ENCODE measurements around the gene PKIG. TPM values are rescaled to one million over a fixed set of nuclear protein-coding genes. Genes with fewer than 3 reads are reported as not detected.

The PKIG gene
- total RNA-seq: 0.44 TPM
- 1 to 10 TPM in 3 of 4 donors, under 1 TPM in 1; 0.73 to 1.6 (median 1.1) TPM for polyA plus RNA-seq

GRCh38 chr20:44582311-44583025 lies at the start of gene PKIG:
Gene PKIG (plus strand): TSS chr20:44582579. CDS start chr20:44614557, 31,978 bp downstream.
- H3K36me3 ChIP-seq (ENCODE audit: control insufficient read depth, insufficient read depth, low read length): no peaks in the 10 kb centered on the region
- H3K4me1 ChIP-seq (ENCODE audit: control insufficient read depth, insufficient read depth, low read length, poor library complexity, severe bottlenecking): no peaks in the 10 kb centered on the region
- ATAC-seq (ENCODE audit: low read depth in 2 of 2): no peak
- H3K27me3 Mint-ChIP-seq: no peaks in the 10 kb centered on the region
- H3K4me3 Mint-ChIP-seq: peak within 1 kb of the TSS in 1 of 4 donors; percentile 22
- no peak for DNase-seq
- H3K4me3 ChIP-seq (ENCODE audit: low read depth, low read length): no peak within 1 kb of the TSS
- H3K36me3 Mint-ChIP-seq: no peaks in the 10 kb centered on the region
- peak within 1 kb of the TSS in 1 of 3 donors; percentile 56 for H3K27ac Mint-ChIP-seq
- no peaks in the 10 kb centered on the region for H3K27me3 ChIP-seq (ENCODE audit: control insufficient read depth, insufficient read depth, low read length)
- no peaks in the 10 kb centered on the region for H3K9me3 ChIP-seq (ENCODE audit: control insufficient read depth in 2 of 2, low read length in 2 of 2)
- peaks cover 0 to 4% (median 1%) of the 10 kb centered on the region in 4 donors for H3K4me1 Mint-ChIP-seq
- H3K9me3 Mint-ChIP-seq: no peaks in the 10 kb centered on the region
- H3K27ac ChIP-seq (ENCODE audit: insufficient read depth, low read length, poor library complexity, severe bottlenecking): no peak within 1 kb of the TSS

- H3K27ac Mint-ChIP-seq: no peak overlapping the region
- peaks cover 3% of the 10 kb centered on the region for H3K27me3 ChIP-seq (ENCODE audit: control insufficient read depth, insufficient read depth, low read length)
- H3K4me1 Mint-ChIP-seq: peaks cover 0 to 9% (median 2%) of the 10 kb centered on the region in 4 donors
- no peak overlapping the region for H3K4me3 Mint-ChIP-seq
- no peak overlapping the region for H3K27ac ChIP-seq (ENCODE audit: insufficient read depth, low read length, poor library complexity, severe bottlenecking)
- DNase-seq: peak in 1 of 3 donors; percentile 20
- ATAC-seq (ENCODE audit: low read depth in 2 of 2): no peak
- no peak overlapping the region for H3K4me3 ChIP-seq (ENCODE audit: low read depth, low read length)
- peaks cover 15% of the 10 kb centered on the region for H3K4me1 ChIP-seq (ENCODE audit: control insufficient read depth, insufficient read depth, low read length, poor library complexity, severe bottlenecking)
- H3K36me3 Mint-ChIP-seq: no peaks in the 10 kb centered on the region
- H3K9me3 ChIP-seq (ENCODE audit: control insufficient read depth in 2 of 2, low read length in 2 of 2): no peaks in the 10 kb centered on the region
- no peaks in the 10 kb centered on the region for H3K9me3 Mint-ChIP-seq
- H3K27me3 Mint-ChIP-seq: peaks cover 24% of the 10 kb centered on the region
- H3K36me3 ChIP-seq (ENCODE audit: control insufficient read depth, insufficient read depth, low read length): no peaks in the 10 kb centered on the region
These were observed 49.4 kb upstream of the PKIG start for GRCh38 chr20:44532981-44533331.

GRCh38 chr20:44533928-44534327 lies 48.5 kb upstream of the PKIG start:
- Histone ChIP-seq H3K36me3 (ENCODE audit: control insufficient read depth, insufficient read depth, low read length) (no peaks in the 10 kb centered on the region), H3K4me1 (ENCODE audit: control insufficient read depth, insufficient read depth, low read length, poor library complexity, severe bottlenecking) (peaks cover 15% of the 10 kb centered on the region), H3K9me3 (ENCODE audit: control insufficient read depth in 2 of 2, low read length in 2 of 2) (no peaks in the 10 kb centered on the region), H3K4me3 (ENCODE audit: low read depth, low read length) (no peak overlapping the region), H3K27ac (ENCODE audit: insufficient read depth, low read length, poor library complexity, severe bottlenecking) (no peak overlapping the region), H3K27me3 (ENCODE audit: control insufficient read depth, insufficient read depth, low read length) (peaks cover 3% of the 10 kb centered on the region)
- DNase-seq: no peak
- ATAC-seq (ENCODE audit: low read depth in 2 of 2): no peak
- Mint-ChIP-seq H3K9me3 (no peaks in the 10 kb centered on the region), H3K4me1 (peaks cover 0 to 9% (median 2%) of the 10 kb centered on the region in 4 donors), H3K36me3 (no peaks in the 10 kb centered on the region), H3K27ac (no peak overlapping the region), H3K27me3 (peaks cover 23% of the 10 kb centered on the region), H3K4me3 (no peak overlapping the region)

- Mint-ChIP-seq H3K36me3 (no peaks in the 10 kb centered on the region), H3K4me1 (peaks cover 0 to 6% (median 0%) of the 10 kb centered on the region in 4 donors), H3K4me3 (no peak overlapping the region), H3K27me3 (peaks cover 11% of the 10 kb centered on the region), H3K9me3 (no peaks in the 10 kb centered on the region), H3K27ac (no peak overlapping the region)
- no peak for ATAC-seq (ENCODE audit: low read depth in 2 of 2)
- Histone ChIP-seq H3K36me3 (ENCODE audit: control insufficient read depth, insufficient read depth, low read length) (no peaks in the 10 kb centered on the region), H3K4me1 (ENCODE audit: control insufficient read depth, insufficient read depth, low read length, poor library complexity, severe bottlenecking) (peaks cover 15% of the 10 kb centered on the region), H3K27ac (ENCODE audit: insufficient read depth, low read length, poor library complexity, severe bottlenecking) (no peak overlapping the region), H3K27me3 (ENCODE audit: control insufficient read depth, insufficient read depth, low read length) (peaks cover 3% of the 10 kb centered on the region), H3K9me3 (ENCODE audit: control insufficient read depth in 2 of 2, low read length in 2 of 2) (no peaks in the 10 kb centered on the region), H3K4me3 (ENCODE audit: low read depth, low read length) (no peak overlapping the region)
- no peak for DNase-seq
These were observed 46.2 kb upstream of the PKIG start for GRCh38 chr20:44536175-44536574.

GRCh38 chr20:44537993-44538392 lies 44.4 kb upstream of the PKIG start:
- H3K4me3 ChIP-seq (ENCODE audit: low read depth, low read length): no peak overlapping the region
- H3K4me1 ChIP-seq (ENCODE audit: control insufficient read depth, insufficient read depth, low read length, poor library complexity, severe bottlenecking): no peaks in the 10 kb centered on the region
- no peaks in the 10 kb centered on the region for H3K27me3 ChIP-seq (ENCODE audit: control insufficient read depth, insufficient read depth, low read length)
- no peaks in the 10 kb centered on the region for H3K4me1 Mint-ChIP-seq
- no peak overlapping the region for H3K27ac Mint-ChIP-seq
- H3K27ac ChIP-seq (ENCODE audit: insufficient read depth, low read length, poor library complexity, severe bottlenecking): no peak overlapping the region
- DNase-seq (no peak), ATAC-seq (ENCODE audit: low read depth in 2 of 2) (no peak)
- no peaks in the 10 kb centered on the region for H3K9me3 Mint-ChIP-seq
- no peak overlapping the region for H3K4me3 Mint-ChIP-seq
- no peaks in the 10 kb centered on the region for H3K36me3 Mint-ChIP-seq
- H3K9me3 ChIP-seq (ENCODE audit: control insufficient read depth in 2 of 2, low read length in 2 of 2): no peaks in the 10 kb centered on the region
- H3K36me3 ChIP-seq (ENCODE audit: control insufficient read depth, insufficient read depth, low read length): no peaks in the 10 kb centered on the region
- H3K27me3 Mint-ChIP-seq: peaks cover 10% of the 10 kb centered on the region

GRCh38 chr20:44540834-44541233 lies 41.5 kb upstream of the PKIG start:
- no peaks in the 10 kb centered on the region for H3K4me1 ChIP-seq (ENCODE audit: control insufficient read depth, insufficient read depth, low read length, poor library complexity, severe bottlenecking)
- H3K4me3 Mint-ChIP-seq: no peak overlapping the region
- no peaks in the 10 kb centered on the region for H3K9me3 Mint-ChIP-seq
- no peak overlapping the region for H3K4me3 ChIP-seq (ENCODE audit: low read depth, low read length)
- no peaks in the 10 kb centered on the region for H3K9me3 ChIP-seq (ENCODE audit: control insufficient read depth in 2 of 2, low read length in 2 of 2)
- no peaks in the 10 kb centered on the region for H3K36me3 Mint-ChIP-seq
- H3K27me3 Mint-ChIP-seq: peaks cover 9% of the 10 kb centered on the region
- H3K36me3 ChIP-seq (ENCODE audit: control insufficient read depth, insufficient read depth, low read length): no peaks in the 10 kb centered on the region
- no peak overlapping the region for H3K27ac Mint-ChIP-seq
- DNase-seq: no peak
- no peaks in the 10 kb centered on the region for H3K27me3 ChIP-seq (ENCODE audit: control insufficient read depth, insufficient read depth, low read length)
- H3K27ac ChIP-seq (ENCODE audit: insufficient read depth, low read length, poor library complexity, severe bottlenecking): no peak overlapping the region
- ATAC-seq (ENCODE audit: low read depth in 2 of 2): no peak
- H3K4me1 Mint-ChIP-seq: no peaks in the 10 kb centered on the region

- H3K27me3 ChIP-seq (ENCODE audit: control insufficient read depth, insufficient read depth, low read length): no peaks in the 10 kb centered on the region
- Mint-ChIP-seq H3K27me3 (peaks cover 6% of the 10 kb centered on the region), H3K4me3 (no peak overlapping the region), H3K4me1 (no peaks in the 10 kb centered on the region), H3K36me3 (no peaks in the 10 kb centered on the region), H3K27ac (no peak overlapping the region), H3K9me3 (no peaks in the 10 kb centered on the region)
- H3K27ac ChIP-seq (ENCODE audit: insufficient read depth, low read length, poor library complexity, severe bottlenecking): no peak overlapping the region
- H3K36me3 ChIP-seq (ENCODE audit: control insufficient read depth, insufficient read depth, low read length): no peaks in the 10 kb centered on the region
- no peak for DNase-seq
- no peak overlapping the region for H3K4me3 ChIP-seq (ENCODE audit: low read depth, low read length)
- no peak for ATAC-seq (ENCODE audit: low read depth in 2 of 2)
- no peaks in the 10 kb centered on the region for H3K9me3 ChIP-seq (ENCODE audit: control insufficient read depth in 2 of 2, low read length in 2 of 2)
- no peaks in the 10 kb centered on the region for H3K4me1 ChIP-seq (ENCODE audit: control insufficient read depth, insufficient read depth, low read length, poor library complexity, severe bottlenecking)
These were observed 40.4 kb upstream of the PKIG start for GRCh38 chr20:44541992-44542391.

GRCh38 chr20:44542890-44543289 lies 39.5 kb upstream of the PKIG start:
- no peaks in the 10 kb centered on the region for H3K9me3 ChIP-seq (ENCODE audit: control insufficient read depth in 2 of 2, low read length in 2 of 2)
- H3K4me1 Mint-ChIP-seq: no peaks in the 10 kb centered on the region
- no peak overlapping the region for H3K4me3 ChIP-seq (ENCODE audit: low read depth, low read length)
- H3K36me3 Mint-ChIP-seq: no peaks in the 10 kb centered on the region
- ATAC-seq (ENCODE audit: low read depth in 2 of 2) (no peak), DNase-seq (no peak)
- H3K36me3 ChIP-seq (ENCODE audit: control insufficient read depth, insufficient read depth, low read length): no peaks in the 10 kb centered on the region
- peaks cover 15% of the 10 kb centered on the region for H3K27me3 Mint-ChIP-seq
- H3K9me3 Mint-ChIP-seq: no peaks in the 10 kb centered on the region
- H3K27ac Mint-ChIP-seq: no peak overlapping the region
- no peak overlapping the region for H3K4me3 Mint-ChIP-seq
- H3K4me1 ChIP-seq (ENCODE audit: control insufficient read depth, insufficient read depth, low read length, poor library complexity, severe bottlenecking): no peaks in the 10 kb centered on the region
- no peak overlapping the region for H3K27ac ChIP-seq (ENCODE audit: insufficient read depth, low read length, poor library complexity, severe bottlenecking)
- no peaks in the 10 kb centered on the region for H3K27me3 ChIP-seq (ENCODE audit: control insufficient read depth, insufficient read depth, low read length)
